Stomach (tissue), 9 donors: ENCODE data around the gene JCAD. TPM values are rescaled to one million over a fixed set of nuclear protein-coding genes. Genes with fewer than 3 reads are reported as not detected.
A peak's percentile ranks its signal among the peaks of the same experiment; 100 is the strongest.

Source experiments
- DNase-seq, 2 donors: peaks; one replicate each; pipeline versions ENCODE4 v3.0.0 to v3.0.0-alpha.2; 2013 to 2019
- H3K27ac ChIP-seq, 5 donors: fragments of 200-600 bp in 4 of 5; sonication (generic) in 4 of 5; one replicate each; pipeline ENCODE4 v1.5.1; 2013 to 2019; ENCODE audit warnings: mild to moderate bottlenecking in 1 of 5, moderate library complexity in 1 of 5
- H3K27me3 ChIP-seq, 3 donors: fragments of 200-600 bp; sonication (generic); one replicate each; pipeline ENCODE4 v1.5.1; 2017 to 2019; ENCODE audit warnings: mixed run types in 1 of 3
- H3K36me3 ChIP-seq, 4 donors: fragments of 200-600 bp; sonication (generic); 1 replicate in 3 of 4; 2 replicates in 1 of 4; pipeline ENCODE4 v1.5.1; 2016 to 2019
- H3K4me1 ChIP-seq, 4 donors: fragments of 200-600 bp; sonication (generic); one replicate each; pipeline ENCODE4 v1.5.1; 2016 to 2019
- H3K4me3 ChIP-seq, 4 donors: fragments of 200-600 bp; sonication (generic) in 3 of 4; one replicate each; pipeline ENCODE4 v1.5.1; 2016 to 2019; ENCODE audit warnings: mild to moderate bottlenecking in 1 of 4
- H3K9me3 ChIP-seq, 4 donors: fragments of 200-600 bp; sonication (generic); one replicate each; pipeline ENCODE4 v1.5.1; 2016 to 2019
- EP300 ChIP-seq: sonication (generic); formaldehyde crosslinking; IDR thresholded peaks from one replicate; pipeline ENCODE4 v1.6.1; 2017; ENCODE audit warnings: antibody characterized with exemption
- POLR2A ChIP-seq, 4 donors: fragments of 450-650 bp; IDR thresholded peaks; one replicate each; pipeline ENCODE4 v1.6.1; 2016; ENCODE audit warnings: antibody characterized with exemption in 4 of 4, control low read depth in 2 of 4, mild to moderate bottlenecking in 1 of 4, moderate library complexity in 1 of 4
- POLR2AphosphoS5 ChIP-seq, 3 donors: sonication (generic); formaldehyde crosslinking; IDR thresholded peaks; one replicate each; pipeline ENCODE4 v1.6.1; 2016; ENCODE audit warnings: antibody characterized with exemption in 3 of 3
- WGBS, 5 donors: extraction: QIAGEN DNeasy Blood & Tissue Kit in 3 of 5; methylation state at CpG; one replicate each; pipeline versions ENCODE4 v1.1.5 to v1.1.7; 2013 to 2018; 5-methylcytosine and 5-hydroxymethylcytosine counted together
- intact Hi-C: fragments of 100-400 bp; cut with DNase I; formaldehyde crosslinking; loops from one replicate; pipeline ENCODE4 v1.15.1; 2023; ENCODE audit warnings: low total_unique reads
- polyA plus RNA-seq, 3 donors: library from polyadenylated mRNA; stranded (reverse); fragments of 200-250 nt; gene quantifications; one replicate each; pipeline ENCODE4 v1.2.3, GENCODE V29; 2013
- total RNA-seq, 5 donors: library from RNA; depleted of rRNA; stranded (reverse); fragments of >200 nt; gene quantifications; one replicate each; pipeline versions ENCODE4 v1.1.0 to v1.2.3, GENCODE V29; 2014 to 2016
- TF ChIP-seq, protein P1 (sequence below), 7 experiments: fragments of 450-650 bp in 4 of 7; fragments of 200-600 bp in 3 of 7; sonication (generic) in 3 of 7; IDR thresholded peaks; one replicate each; pipeline ENCODE4 v1.5.1; 2016 to 2019; ENCODE audit warnings: antibody characterized with exemption in 7 of 7, control low read depth in 2 of 7, mild to moderate bottlenecking in 1 of 7
- donor health status: healthy with polysubstance abuse.
- donor health status: Bipolar disorder and iron deficiency.
- donor health status: healthy.

JCAD gene
- total and polyA plus RNA-seq, 8 donors: 1.6 to 30.3 (median 10.4) TPM

DNA sequence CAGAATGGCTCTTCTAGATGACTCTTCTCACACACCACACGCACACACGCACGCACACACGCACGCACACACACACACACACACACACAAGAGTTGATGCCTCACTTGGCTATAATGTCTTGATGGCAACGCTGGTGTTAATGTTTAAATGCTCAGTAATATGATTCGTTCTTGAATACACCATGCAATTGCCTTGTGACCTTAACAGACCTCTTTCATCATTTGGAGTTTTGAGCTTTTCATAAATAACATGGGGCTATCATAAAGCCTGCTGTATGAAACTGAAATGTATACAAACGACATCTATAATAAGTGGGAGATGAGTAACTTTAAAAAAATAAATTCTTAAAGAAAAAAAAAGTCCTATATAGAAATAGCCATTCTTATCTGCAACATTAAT lies 8.2 kb downstream of the JCAD start:
- Histone ChIP-seq H3K9me3 (no peaks in the 10 kb centered on the region), H3K27me3 (no peaks in the 10 kb centered on the region), H3K27ac (no peak overlapping the region), H3K4me3 (no peak overlapping the region), H3K4me1 (peaks cover 0 to 24% (median 6%) of the 10 kb centered on the region in 4 donors), H3K36me3 (peaks cover 0 to 17% (median 10%) of the 10 kb centered on the region in 4 donors)
- intact Hi-C loops: no loop called here
- TF ChIP-seq POLR2AphosphoS5 (IDR thresholded peaks at IDR 0.05): no peak
- DNase-seq: no peak
- WGBS, 5 donors: 64 to 87% (median 77%) methylated on average over 8 of the region's 8 CpGs

DNA sequence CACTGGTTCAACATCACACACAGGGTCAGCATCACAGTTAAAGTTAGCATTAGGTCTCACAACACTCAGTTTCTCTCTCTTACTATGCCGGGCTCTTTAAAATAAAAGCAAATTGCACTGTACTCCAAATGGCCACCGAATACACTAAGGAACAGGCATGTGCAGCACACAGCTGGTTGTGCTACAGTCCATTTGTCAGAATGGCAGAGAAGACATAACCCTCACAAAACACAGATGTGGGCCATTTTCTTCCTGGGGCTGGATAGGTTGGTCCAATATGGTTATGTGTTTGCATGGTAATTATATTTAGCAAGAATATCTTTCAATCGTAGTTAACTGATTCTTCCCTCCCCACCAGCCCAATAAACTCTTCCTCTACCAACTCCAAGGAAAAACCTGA lies 9.0 kb downstream of the JCAD start:
- no peak overlapping the region for H3K27ac ChIP-seq
- no peaks in the 10 kb centered on the region for H3K27me3 ChIP-seq
- intact Hi-C loops: no loop called here
- no peak for TF ChIP-seq EP300
- no peak for TF ChIP-seq POLR2AphosphoS5 (IDR thresholded peaks at IDR 0.05)
- TF ChIP-seq, protein P1, sequence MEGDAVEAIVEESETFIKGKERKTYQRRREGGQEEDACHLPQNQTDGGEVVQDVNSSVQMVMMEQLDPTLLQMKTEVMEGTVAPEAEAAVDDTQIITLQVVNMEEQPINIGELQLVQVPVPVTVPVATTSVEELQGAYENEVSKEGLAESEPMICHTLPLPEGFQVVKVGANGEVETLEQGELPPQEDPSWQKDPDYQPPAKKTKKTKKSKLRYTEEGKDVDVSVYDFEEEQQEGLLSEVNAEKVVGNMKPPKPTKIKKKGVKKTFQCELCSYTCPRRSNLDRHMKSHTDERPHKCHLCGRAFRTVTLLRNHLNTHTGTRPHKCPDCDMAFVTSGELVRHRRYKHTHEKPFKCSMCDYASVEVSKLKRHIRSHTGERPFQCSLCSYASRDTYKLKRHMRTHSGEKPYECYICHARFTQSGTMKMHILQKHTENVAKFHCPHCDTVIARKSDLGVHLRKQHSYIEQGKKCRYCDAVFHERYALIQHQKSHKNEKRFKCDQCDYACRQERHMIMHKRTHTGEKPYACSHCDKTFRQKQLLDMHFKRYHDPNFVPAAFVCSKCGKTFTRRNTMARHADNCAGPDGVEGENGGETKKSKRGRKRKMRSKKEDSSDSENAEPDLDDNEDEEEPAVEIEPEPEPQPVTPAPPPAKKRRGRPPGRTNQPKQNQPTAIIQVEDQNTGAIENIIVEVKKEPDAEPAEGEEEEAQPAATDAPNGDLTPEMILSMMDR (IDR thresholded peaks at IDR 0.05): no peak
- TF ChIP-seq POLR2A (IDR thresholded peaks at IDR 0.05): no peak
- H3K9me3 ChIP-seq: no peaks in the 10 kb centered on the region
- DNase-seq: no peak
- no peak overlapping the region for H3K4me3 ChIP-seq
- peaks cover 0 to 25% (median 15%) of the 10 kb centered on the region in 4 donors for H3K36me3 ChIP-seq
- H3K4me1 ChIP-seq: peaks cover 0 to 16% (median 2%) of the 10 kb centered on the region in 4 donors
- 63 to 82% (median 78%) methylated on average over 3 of the region's 3 CpGs for WGBS, 5 donors

DNA sequence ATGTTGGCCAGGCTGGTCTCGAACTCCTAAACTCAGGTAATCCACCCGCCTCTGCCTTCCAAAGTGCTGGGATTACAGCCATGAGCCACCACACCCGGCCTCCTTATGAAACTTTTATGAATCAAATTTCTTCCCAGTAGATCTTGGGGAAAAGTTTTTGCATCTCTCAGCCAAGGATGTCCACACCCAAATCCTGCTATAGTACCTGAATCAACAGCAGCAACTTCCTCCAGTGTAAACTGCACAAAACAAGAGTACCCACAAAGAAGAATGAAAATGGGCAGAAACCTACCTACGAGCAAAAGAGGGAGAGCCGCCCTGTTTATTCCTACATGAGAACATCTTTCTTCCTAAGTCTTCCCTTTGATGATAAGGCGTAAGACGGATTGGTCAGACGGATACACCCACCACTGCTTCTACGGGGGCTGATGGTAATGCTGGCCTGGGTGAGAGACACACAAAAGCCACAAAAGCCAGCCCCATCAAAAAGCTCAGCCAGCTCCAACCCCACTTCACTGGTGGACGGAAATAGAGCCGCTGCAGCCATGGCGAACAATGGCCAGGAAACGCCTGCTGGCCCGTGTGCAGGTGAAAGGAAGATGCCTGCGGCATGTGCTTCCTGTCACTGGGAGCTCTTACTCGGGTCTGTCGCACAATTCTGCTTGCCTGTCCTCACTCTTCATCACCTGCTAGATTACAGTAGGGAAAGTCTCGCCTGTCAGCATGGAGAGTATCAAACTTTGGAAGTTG lies 10.4 kb downstream of the JCAD start:
- Histone ChIP-seq H3K4me1 (peaks cover 0 to 12% (median 0%) of the 10 kb centered on the region in 4 donors), H3K4me3 (no peak overlapping the region), H3K9me3 (no peaks in the 10 kb centered on the region), H3K36me3 (peaks cover 0 to 33% (median 18%) of the 10 kb centered on the region in 4 donors), H3K27ac (peak overlapping the region in 1 of 5 donors; percentile 24), H3K27me3 (no peaks in the 10 kb centered on the region)
- intact Hi-C loops: no loop called here
- DNase-seq: peak in 1 of 2 donors; percentile 71
- no peak for TF ChIP-seq EP300
- no peak for TF ChIP-seq POLR2AphosphoS5 (IDR thresholded peaks at IDR 0.05)
- TF ChIP-seq, protein P1 (IDR thresholded peaks at IDR 0.05): no peak
- TF ChIP-seq POLR2A (IDR thresholded peaks at IDR 0.05): no peak
- 62 to 77% (median 69%) methylated on average over 18 of the region's 18 CpGs for WGBS, 5 donors

DNA sequence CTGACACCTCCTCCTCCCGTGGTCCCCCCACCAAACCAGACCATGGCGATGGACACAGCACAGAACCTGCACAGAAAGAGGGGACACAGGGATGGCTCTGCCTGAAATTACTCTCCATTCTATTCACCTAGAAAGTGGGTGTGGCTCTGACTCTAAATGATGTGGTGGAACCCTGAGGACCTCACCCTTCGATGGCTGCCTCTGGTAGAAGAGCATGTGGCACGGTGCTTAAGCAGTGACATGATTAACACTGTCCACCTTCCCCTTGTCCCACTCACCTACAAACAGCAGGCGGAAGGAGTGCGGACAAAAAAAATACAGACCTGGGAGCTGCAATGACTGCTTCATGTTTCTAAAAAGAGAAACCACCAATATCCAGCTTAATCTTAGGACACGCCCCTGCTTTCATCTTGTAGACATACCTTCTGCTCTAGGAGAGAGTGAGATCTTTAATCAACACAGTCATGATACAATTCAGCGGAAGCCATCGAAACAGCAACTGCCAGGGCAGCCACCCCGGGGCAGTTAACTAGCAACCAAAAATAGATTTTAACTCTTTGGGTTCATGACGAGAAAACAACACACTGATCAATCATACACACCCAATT lies 11.4 kb downstream of the JCAD start:
- TF ChIP-seq POLR2AphosphoS5 (IDR thresholded peaks at IDR 0.05): no peak
- TF ChIP-seq, protein P1 (IDR thresholded peaks at IDR 0.05): no peak
- no peak for TF ChIP-seq EP300
- TF ChIP-seq POLR2A (IDR thresholded peaks at IDR 0.05): no peak
- no peaks in the 10 kb centered on the region for H3K27me3 ChIP-seq
- H3K27ac ChIP-seq: peak overlapping the region in 2 of 5 donors; percentile 13 to 24
- no peak for DNase-seq
- 52 to 77% (median 60%) methylated on average over 11 of the region's 11 CpGs for WGBS, 5 donors
- intact Hi-C loops: no loop called here
- H3K4me1 ChIP-seq: peaks cover 0 to 12% (median 0%) of the 10 kb centered on the region in 4 donors
- H3K36me3 ChIP-seq: peaks cover 0 to 33% (median 18%) of the 10 kb centered on the region in 4 donors
- H3K9me3 ChIP-seq: no peaks in the 10 kb centered on the region
- H3K4me3 ChIP-seq: no peak overlapping the region
